ENCODE results near the gene DDT.
"Not testable (repeated sequence)": the region's sequence is repeated elsewhere in the genome, so short reads cannot be mapped to it uniquely, and the experiment has no call there.

DNA sequence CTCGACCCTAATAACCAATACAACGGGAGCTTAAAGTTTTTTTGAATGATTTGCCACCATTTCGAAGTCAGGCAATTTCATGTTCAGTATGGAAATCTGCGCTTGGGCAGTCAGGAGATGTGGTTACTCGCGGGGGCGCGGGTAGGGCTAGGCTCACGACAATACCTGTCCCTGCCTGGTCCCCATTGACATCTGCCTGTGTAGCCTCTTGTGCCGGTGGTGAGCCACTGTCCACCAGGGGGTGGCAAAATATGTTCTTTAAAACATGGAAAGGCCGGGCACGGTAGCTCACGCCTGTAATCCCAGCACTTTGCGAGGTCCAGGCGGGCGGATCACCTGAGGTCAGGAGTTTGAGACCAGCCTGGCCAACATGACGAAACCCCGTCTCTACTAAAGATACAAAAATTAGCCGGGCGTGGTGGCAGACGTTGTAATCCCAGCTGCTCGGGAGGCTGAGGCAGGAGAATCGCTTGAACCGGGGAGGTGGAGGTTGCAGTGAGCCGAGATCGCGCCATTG is 653 bp upstream of the DDT start:
- TF ChIP-seq, protein P1, sequence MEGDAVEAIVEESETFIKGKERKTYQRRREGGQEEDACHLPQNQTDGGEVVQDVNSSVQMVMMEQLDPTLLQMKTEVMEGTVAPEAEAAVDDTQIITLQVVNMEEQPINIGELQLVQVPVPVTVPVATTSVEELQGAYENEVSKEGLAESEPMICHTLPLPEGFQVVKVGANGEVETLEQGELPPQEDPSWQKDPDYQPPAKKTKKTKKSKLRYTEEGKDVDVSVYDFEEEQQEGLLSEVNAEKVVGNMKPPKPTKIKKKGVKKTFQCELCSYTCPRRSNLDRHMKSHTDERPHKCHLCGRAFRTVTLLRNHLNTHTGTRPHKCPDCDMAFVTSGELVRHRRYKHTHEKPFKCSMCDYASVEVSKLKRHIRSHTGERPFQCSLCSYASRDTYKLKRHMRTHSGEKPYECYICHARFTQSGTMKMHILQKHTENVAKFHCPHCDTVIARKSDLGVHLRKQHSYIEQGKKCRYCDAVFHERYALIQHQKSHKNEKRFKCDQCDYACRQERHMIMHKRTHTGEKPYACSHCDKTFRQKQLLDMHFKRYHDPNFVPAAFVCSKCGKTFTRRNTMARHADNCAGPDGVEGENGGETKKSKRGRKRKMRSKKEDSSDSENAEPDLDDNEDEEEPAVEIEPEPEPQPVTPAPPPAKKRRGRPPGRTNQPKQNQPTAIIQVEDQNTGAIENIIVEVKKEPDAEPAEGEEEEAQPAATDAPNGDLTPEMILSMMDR (IDR thresholded peaks at IDR 0.05), result not testable (repeated sequence)
- not testable (repeated sequence) for TF ChIP-seq POLR2A (IDR thresholded peaks at IDR 0.05)
